Left ventricle myocardium inferior (tissue), 1 donor: ENCODE measurements around the gene SLC24A3. TPM values are rescaled to one million over a fixed set of nuclear protein-coding genes. Genes with fewer than 3 reads are reported as not detected.

ENCODE experiments used
- DNase-seq: peaks from one replicate; pipeline ENCODE4 v3.0.0-alpha.2; 2020
- H3K27ac ChIP-seq: fragments of 200-600 bp; replicated peaks from 2 replicates; pipeline ENCODE4 v1.8.0; 2021
- H3K27me3 ChIP-seq: fragments of 200-600 bp; 2 replicates; pipeline ENCODE4 v1.8.0; 2021; ENCODE audit warnings: low read depth
- H3K36me3 ChIP-seq: fragments of 200-600 bp; 2 replicates; pipeline ENCODE4 v1.8.0; 2021
- H3K4me1 ChIP-seq: fragments of 200-600 bp; 2 replicates; pipeline ENCODE4 v1.8.0; 2021
- H3K4me3 ChIP-seq: fragments of 200-600 bp; 2 replicates; pipeline ENCODE4 v1.8.0; 2021; ENCODE audit warnings: mild to moderate bottlenecking, moderate library complexity
- H3K9me3 ChIP-seq: fragments of 200-600 bp; replicated peaks from 2 replicates; pipeline ENCODE4 v1.8.0; 2021
- CTCF ChIP-seq: fragments of 200-600 bp; IDR thresholded peaks from 2 replicates; pipeline ENCODE4 v1.8.0; 2021; ENCODE audit warnings: antibody characterized with exemption, mild to moderate bottlenecking, borderline replicate concordance
- intact Hi-C: fragments of 100-400 bp; cut with micrococcal nuclease; formaldehyde crosslinking; loops from one replicate; pipeline ENCODE4 v1.11.0; 2022
- total RNA-seq: library from RNA; stranded (reverse); fragmentation: NEBNext Ultra II Directional; extraction: Animal tissue kit (Norgen Biotek cat#: 25700); gene quantifications from one replicate; pipeline ENCODE4 v1.2.1, GENCODE V29; 2021
- donor health status: DM: no; HTN: yes; CAD: no; lungs with severe emphysema.

SLC24A3 gene
- total RNA-seq, 1 donor from 2014 or later, result 1.3 TPM

GRCh38 chr20:19512886-19513677, 300.6 kb downstream of the SLC24A3 start:
- Histone ChIP-seq H3K9me3 (no peaks in the 10 kb centered on the region), H3K4me1 (no peaks in the 10 kb centered on the region), H3K27me3 (peaks cover 8% of the 10 kb centered on the region), H3K36me3 (no peaks in the 10 kb centered on the region), H3K27ac (no peak overlapping the region), H3K4me3 (no peak overlapping the region)
- TF ChIP-seq CTCF, result no peak
- intact Hi-C loops, result no loop called here
- no peak for DNase-seq

- DNase-seq, result no peak
- no peaks in the 10 kb centered on the region for H3K9me3 ChIP-seq
- no peak for TF ChIP-seq CTCF
- H3K4me3 ChIP-seq, result no peak overlapping the region
- H3K4me1 ChIP-seq, result no peaks in the 10 kb centered on the region
- H3K27me3 ChIP-seq, result peaks cover 19% of the 10 kb centered on the region
- intact Hi-C loops, result no loop called here
- H3K27ac ChIP-seq, result no peak overlapping the region
- H3K36me3 ChIP-seq, result no peaks in the 10 kb centered on the region
These were observed 302.6 kb downstream of the SLC24A3 start for GRCh38 chr20:19515074-19515473.

GRCh38 chr20:19519466-19519865, 307.0 kb downstream of the SLC24A3 start:
- intact Hi-C loops, result no loop called here
- Histone ChIP-seq H3K9me3 (no peaks in the 10 kb centered on the region), H3K36me3 (no peaks in the 10 kb centered on the region), H3K4me3 (no peak overlapping the region), H3K4me1 (no peaks in the 10 kb centered on the region), H3K27ac (no peak overlapping the region), H3K27me3 (peaks cover 22% of the 10 kb centered on the region)
- no peak for TF ChIP-seq CTCF
- no peak for DNase-seq

GRCh38 chr20:19520261-19520660, 307.8 kb downstream of the SLC24A3 start:
- intact Hi-C loops, result no loop called here
- DNase-seq, result no peak
- no peaks in the 10 kb centered on the region for H3K9me3 ChIP-seq
- H3K27me3 ChIP-seq, result peaks cover 26% of the 10 kb centered on the region
- no peak for TF ChIP-seq CTCF
- no peak overlapping the region for H3K4me3 ChIP-seq
- H3K4me1 ChIP-seq, result no peaks in the 10 kb centered on the region
- no peak overlapping the region for H3K27ac ChIP-seq
- no peaks in the 10 kb centered on the region for H3K36me3 ChIP-seq

- Histone ChIP-seq H3K4me3 (no peak overlapping the region), H3K27me3 (peaks cover 26% of the 10 kb centered on the region), H3K27ac (no peak overlapping the region), H3K36me3 (no peaks in the 10 kb centered on the region), H3K9me3 (no peaks in the 10 kb centered on the region), H3K4me1 (no peaks in the 10 kb centered on the region)
- TF ChIP-seq CTCF, result no peak
- intact Hi-C loops, result no loop called here
- no peak for DNase-seq
These were observed 309.8 kb downstream of the SLC24A3 start for GRCh38 chr20:19522071-19522801.
